ENCODE measurements around the gene PRKN.

Gene PRKN

GRCh38 chr6:162165479-162165878 lies 562.1 kb downstream of the PRKN start:
- DNase-seq (ENCODE audit: extremely low read depth, low read depth) = no peak
- TF ChIP-seq, protein P1, sequence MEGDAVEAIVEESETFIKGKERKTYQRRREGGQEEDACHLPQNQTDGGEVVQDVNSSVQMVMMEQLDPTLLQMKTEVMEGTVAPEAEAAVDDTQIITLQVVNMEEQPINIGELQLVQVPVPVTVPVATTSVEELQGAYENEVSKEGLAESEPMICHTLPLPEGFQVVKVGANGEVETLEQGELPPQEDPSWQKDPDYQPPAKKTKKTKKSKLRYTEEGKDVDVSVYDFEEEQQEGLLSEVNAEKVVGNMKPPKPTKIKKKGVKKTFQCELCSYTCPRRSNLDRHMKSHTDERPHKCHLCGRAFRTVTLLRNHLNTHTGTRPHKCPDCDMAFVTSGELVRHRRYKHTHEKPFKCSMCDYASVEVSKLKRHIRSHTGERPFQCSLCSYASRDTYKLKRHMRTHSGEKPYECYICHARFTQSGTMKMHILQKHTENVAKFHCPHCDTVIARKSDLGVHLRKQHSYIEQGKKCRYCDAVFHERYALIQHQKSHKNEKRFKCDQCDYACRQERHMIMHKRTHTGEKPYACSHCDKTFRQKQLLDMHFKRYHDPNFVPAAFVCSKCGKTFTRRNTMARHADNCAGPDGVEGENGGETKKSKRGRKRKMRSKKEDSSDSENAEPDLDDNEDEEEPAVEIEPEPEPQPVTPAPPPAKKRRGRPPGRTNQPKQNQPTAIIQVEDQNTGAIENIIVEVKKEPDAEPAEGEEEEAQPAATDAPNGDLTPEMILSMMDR (IDR thresholded peaks at IDR 0.05; ENCODE audit: low read depth, low read length) = no peak

- DNase-seq (ENCODE audit: extremely low read depth, low read depth) = no peak
- TF ChIP-seq, protein P1 (IDR thresholded peaks at IDR 0.05; ENCODE audit: low read depth, low read length) = no peak
These were observed 570.2 kb downstream of the PRKN start for GRCh38 chr6:162157167-162157870.

DNA sequence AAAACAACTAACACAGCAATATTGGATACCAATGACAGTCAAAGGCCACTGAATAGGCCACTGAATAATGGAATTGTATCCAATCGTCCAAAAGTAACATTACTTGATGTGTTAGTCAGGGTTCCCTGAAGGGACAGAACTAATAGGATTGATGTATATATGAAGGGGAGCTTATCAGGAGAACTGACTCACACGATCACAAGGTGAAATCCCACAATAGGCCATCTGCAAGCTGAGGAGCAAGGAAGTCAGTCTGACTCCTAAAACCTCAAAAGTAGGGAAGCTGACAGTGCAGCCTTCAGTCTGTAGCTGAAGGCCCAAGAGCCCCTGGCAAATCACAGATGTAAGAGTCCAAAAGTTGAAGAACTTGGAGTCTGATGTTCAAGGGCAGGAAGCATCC lies 571.4 kb downstream of the PRKN start:
- TF ChIP-seq, protein P1 (IDR thresholded peaks at IDR 0.05; ENCODE audit: low read depth, low read length) = no peak
- no peak for DNase-seq (ENCODE audit: extremely low read depth, low read depth)

DNA sequence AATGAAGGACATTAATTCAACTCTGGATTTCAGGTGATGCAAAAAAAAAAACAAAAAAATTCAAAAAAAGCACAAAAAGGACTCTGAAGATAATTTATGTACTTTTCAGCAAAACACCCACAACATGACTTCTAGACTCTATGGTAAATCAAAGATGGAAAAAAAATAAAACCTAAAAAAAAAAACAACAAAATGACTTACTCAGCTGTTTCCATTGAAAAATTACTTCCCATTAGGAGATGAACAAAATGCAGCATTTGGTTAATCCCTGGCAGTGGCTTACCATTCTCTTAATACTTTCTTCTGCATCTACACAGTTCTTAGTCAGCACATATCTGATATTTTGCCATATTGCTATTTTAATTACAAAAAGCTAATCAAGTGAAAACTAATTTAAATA lies 572.6 kb downstream of the PRKN start:
- no peak for DNase-seq (ENCODE audit: extremely low read depth, low read depth)
- TF ChIP-seq, protein P1 (IDR thresholded peaks at IDR 0.05; ENCODE audit: low read depth, low read length) = no peak

GRCh38 chr6:162154001-162154400 lies 573.6 kb downstream of the PRKN start:
- DNase-seq (ENCODE audit: extremely low read depth, low read depth) = no peak
- TF ChIP-seq, protein P1 (IDR thresholded peaks at IDR 0.05; ENCODE audit: low read depth, low read length) = no peak

GRCh38 chr6:162153120-162153519 lies 574.4 kb downstream of the PRKN start:
- TF ChIP-seq, protein P1 (IDR thresholded peaks at IDR 0.05; ENCODE audit: low read depth, low read length) = no peak
- no peak for DNase-seq (ENCODE audit: extremely low read depth, low read depth)

- no peak for DNase-seq (ENCODE audit: extremely low read depth, low read depth)
- TF ChIP-seq, protein P1 (IDR thresholded peaks at IDR 0.05; ENCODE audit: low read depth, low read length) = no peak
These were observed 576.4 kb downstream of the PRKN start for GRCh38 chr6:162151021-162151665.

Measured in AG09319 (cell line).